ENCODE measurements around the gene ELOVL6.
A peak's percentile ranks its signal among the peaks of the same experiment; 100 is the strongest.
"Not testable (repeated sequence)": the region's sequence is repeated elsewhere in the genome, so short reads cannot be mapped to it uniquely, and the experiment has no call there.

ELOVL6 gene

GRCh38 chr4:110120506-110120905, 77.9 kb downstream of the ELOVL6 start:
- DNase-seq, result no peak

DNA sequence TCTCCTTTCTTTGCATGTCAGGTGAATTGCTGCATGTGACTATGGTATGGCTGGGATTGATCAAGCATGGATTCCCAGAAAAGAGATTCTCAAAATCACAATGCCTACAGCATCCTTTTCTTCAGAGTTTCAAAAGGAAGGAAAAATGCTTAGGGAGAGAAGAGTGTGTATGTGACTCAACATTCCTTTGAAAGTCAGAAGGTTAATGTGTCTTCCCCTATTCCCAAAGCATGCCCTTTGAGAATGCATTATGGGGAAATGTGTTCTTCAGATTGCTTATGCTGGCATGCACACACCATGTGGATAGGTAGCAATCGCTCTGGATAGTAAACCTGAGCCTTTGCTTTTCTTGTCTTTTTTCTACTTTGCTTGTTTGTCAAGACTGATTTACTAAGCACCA, 78.5 kb downstream of the ELOVL6 start:
- no peak for DNase-seq

DNA sequence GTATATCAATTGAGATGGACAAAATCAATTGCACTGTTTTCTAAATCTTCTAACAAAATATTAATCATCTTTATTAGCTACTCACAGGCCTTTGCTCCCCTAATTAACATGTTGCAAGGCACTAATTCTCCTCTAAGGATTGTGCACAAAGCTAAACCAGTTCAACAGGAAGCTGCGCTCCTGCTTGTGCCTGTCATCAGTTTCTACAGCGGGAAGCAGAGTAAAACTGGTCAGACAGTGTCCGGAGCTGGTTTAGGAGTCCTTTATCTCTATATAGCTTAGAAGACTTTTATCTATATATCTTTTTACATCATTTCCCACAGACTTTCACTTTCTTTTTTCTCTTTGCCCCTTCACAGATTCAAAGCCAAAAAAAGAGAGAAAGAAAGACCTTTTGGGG, 79.1 kb downstream of the ELOVL6 start:
- no peak for DNase-seq

GRCh38 chr4:110112056-110112455, 86.4 kb downstream of the ELOVL6 start:
- DNase-seq, result no peak

DNA sequence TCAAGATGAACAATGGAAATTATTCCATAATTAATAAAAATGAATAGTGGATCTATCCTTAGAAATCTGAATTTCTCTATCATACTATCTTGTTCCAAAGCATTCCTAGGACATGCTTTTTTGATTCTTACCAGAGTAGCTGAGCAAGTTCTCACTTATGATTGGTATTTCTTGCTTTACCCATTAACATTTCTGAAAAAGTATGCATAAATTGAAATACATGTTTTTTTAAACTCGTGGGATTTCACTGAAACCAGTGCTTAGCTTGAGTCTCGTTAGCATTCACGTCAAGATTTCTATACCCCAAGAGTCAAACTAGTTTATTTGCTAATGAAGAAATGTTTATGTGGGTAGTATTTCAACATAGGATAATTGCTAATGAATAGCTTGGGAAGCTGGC, 89.0 kb downstream of the ELOVL6 start:
- no peak for DNase-seq

- no peak for DNase-seq
These were observed 89.5 kb downstream of the ELOVL6 start for GRCh38 chr4:110108960-110109359.

DNA sequence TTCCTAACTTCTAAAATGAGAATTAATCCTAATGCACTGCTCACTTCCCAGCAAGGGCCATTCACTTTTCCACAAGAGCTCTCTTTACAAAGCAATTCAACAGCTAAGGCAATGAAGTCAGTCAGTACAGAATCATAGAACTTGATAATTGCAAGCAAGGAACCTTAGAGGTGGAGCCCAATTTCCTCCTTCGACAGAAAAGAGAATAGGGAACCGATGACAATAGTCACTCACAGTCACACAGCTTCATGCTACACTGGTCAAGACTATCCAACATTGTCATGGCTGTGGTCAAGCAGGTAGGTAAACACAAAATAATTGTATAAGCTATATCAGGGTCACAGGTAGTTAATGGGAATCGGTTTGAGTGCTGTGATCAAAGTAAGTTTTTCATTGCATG, 90.0 kb downstream of the ELOVL6 start:
- no peak for DNase-seq

- peak; percentile 53 for DNase-seq
These were observed 90.5 kb downstream of the ELOVL6 start for GRCh38 chr4:110107866-110108265.

- DNase-seq, result no peak
These were observed 91.5 kb downstream of the ELOVL6 start for GRCh38 chr4:110106931-110107296.

DNA sequence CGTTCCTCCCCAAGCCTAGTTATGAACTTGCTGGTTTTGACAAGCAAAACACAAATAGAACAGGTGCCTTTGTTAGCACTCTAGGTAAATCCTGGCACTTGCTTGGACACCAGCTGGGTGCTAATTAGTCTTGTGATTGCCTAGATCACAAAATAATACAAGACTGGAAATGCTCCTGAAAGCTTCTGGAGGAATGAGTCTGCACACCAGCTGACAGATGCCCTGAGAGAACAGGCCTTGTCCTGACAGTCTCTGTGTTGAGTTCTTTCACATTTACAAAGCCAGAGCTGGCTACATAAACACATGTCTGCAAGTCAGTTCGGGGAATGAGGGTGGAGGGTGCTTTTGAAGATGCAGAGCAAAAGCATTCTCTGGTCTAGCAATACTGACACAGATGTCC, 93.8 kb downstream of the ELOVL6 start:
- DNase-seq, result no peak

GRCh38 chr4:110099638-110100037, 98.8 kb downstream of the ELOVL6 start:
- no peak for DNase-seq

GRCh38 chr4:110096405-110096804, 102.0 kb downstream of the ELOVL6 start:
- DNase-seq, result no peak

DNA sequence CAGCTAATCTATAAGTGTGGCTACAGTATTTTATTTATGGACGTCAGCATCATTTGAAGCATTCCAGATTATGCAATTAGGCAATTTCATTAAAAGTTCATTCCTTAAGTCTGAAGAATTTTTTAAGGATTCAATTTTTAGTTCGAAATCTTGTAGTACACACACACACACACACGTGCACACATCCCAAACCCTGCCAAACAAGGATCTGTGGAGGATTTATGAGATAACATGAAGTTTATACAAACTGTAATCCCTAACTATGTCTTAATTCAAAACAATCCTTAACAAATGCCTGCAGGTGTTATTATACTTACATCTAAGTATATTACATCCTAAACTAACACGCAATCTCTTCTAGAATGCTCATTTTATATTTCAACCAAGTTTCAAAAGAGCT, 105.8 kb downstream of the ELOVL6 start:
- no peak for DNase-seq

GRCh38 chr4:110091434-110092140, 106.8 kb downstream of the ELOVL6 start:
- DNase-seq, result no peak

DNA sequence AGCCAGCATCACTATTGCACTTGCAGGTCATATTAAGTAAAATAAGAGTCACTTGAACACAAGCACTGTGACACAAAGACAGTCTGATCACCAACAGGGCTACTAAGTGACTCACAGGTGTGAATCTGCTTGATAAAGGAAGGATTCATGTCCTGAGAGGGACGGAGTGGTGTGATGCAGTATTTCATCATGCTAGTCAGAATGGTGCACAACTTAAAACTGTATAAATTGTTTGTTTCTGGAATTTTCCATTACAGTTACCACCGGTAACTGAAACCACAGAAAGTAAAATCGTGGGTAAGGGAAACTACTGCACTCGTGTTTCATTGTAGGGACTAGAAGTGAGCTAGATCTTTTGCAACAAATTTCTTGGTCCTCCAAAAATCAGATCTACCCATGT, 109.7 kb downstream of the ELOVL6 start:
- DNase-seq, result no peak

DNA sequence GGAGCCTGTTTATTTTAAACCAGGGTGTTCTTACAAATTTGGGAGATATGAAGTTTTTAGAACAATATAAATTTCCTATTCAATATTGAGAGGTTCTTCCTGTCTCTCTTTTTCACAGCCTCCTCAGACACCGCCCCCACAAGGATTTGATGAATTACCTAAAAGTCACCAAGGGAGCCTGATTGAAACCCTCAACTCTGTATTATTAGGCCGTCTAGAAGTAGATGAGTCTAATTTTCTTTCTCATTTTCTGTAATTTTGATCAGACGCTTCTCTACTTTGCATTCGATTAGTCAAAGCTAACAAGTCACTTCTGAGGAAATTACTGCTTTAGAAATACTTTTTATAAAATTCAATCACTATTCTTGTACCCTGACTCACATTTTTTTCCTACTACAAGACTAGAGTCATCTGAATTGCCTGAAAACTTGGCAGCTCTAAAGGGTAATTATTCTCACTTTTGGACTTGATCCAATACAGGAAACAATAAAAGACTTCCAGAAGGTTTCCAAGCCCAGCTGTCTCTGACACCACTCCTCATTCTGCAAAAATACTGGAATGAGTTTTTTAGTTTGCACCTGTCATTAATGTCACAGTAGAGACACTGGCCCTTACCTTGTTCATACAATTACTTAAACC, 111.2 kb downstream of the ELOVL6 start:
- peak; percentile 29 for DNase-seq

DNA sequence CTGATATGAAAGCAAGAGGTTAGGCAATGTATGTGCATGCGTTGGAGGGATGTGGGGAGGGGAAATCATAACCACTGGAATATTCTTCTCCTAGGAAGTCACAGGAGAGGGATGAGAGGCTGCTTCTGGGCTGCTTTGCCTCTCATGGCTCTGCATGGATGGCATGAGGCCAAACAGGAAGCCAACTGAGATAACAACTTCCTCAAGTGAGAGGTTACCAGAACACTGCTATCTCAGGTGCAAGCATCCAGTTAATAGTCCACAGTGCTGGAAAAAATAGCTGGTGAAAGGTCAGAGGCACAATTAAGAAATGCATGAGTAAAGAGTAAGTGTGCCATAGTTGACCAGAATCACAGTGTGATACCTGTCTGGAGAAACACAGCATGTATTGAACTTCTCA, 113.3 kb downstream of the ELOVL6 start:
- peak; percentile 41 for DNase-seq

DNA sequence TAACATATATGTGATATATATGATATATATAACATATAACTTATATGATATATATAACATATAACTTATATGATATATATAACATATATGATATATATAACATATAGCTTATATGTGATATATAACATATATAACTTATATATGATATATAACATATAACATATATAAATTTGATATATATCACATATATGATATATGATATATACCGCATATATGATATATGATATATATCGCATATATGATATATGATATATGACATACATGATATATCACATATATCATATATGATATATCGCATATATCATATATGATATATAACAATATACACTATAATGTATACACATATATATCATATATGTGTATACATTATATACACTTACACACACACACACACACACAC, 114.3 kb downstream of the ELOVL6 start:
- DNase-seq, result no peak

DNA sequence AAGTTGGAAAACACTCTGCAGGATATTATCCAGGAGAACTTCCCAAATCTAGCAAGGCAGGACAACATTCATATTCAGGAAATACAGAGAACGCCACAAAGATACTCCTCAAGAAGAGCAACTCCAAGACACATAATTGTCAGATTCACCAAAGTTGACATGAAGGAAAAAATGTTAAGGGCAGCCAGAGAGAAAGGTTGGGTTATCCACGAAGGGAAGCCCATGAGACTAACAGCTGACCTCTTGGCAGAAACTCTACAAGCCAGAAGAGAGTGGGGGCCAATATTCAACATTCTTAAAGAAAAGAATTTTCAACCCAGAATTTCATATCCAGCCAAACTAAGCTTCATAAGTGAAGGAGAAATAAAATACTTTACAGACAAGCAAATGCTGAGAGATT, 120.3 kb downstream of the ELOVL6 start:
- DNase-seq, result not testable (repeated sequence)

DNA sequence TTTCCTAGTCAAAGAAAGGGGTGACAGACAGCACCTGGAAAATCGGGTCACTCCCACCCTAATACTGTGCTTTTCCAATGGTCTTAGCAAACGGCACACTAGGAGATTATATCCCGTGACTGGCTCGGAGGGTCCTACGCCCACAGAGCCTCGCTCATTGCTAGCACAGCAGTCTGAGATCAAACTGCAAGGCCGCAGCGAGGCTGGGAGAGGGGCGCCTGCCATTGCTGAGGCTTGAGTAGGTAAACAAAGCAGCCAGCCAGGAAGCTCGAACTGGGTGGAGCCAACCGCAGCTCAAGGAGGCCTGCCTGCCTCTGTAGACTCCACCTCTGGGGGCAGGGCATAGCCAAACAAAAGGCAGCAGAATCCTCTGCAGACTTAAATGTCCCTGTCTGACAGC, 121.6 kb downstream of the ELOVL6 start:
- not testable (repeated sequence) for DNase-seq

- no peak for DNase-seq
These were observed 122.5 kb downstream of the ELOVL6 start for GRCh38 chr4:110075891-110076290.

GRCh38 chr4:110075083-110075738, 123.2 kb downstream of the ELOVL6 start:
- no peak for DNase-seq

DNA sequence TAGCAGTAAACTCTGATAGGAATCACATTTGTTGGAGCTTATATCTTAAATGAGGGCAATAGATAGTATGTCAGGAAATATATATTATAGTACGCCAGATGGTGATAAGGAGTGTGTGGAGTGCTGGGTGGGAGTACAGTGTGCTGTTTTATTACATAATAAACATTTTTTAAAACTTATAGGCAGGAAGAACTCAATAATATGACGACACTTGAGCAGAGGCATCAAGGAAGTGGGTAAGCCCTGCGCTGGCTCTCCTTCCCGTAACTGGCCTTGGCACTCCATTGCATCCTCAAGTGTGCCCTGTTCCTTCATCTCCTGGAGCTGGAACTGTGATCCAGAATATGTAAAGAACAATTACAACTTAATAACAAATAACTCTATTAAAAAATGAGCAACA, 123.8 kb downstream of the ELOVL6 start:
- DNase-seq, result no peak

GRCh38 chr4:110073053-110073845, 125.2 kb downstream of the ELOVL6 start:
- no peak for DNase-seq

Measured in GF-D8 (cell line).